OCI-LY1 (cell line): ENCODE results near the gene SULF2.

Experiments used
- H2AFZ ChIP-seq: fragments of 200-600 bp; sonication (generic), shearing (Covaris generic); 2 replicates; pipeline ENCODE4 v1.6.0; 2014; ENCODE audit warnings: antibody characterized with exemption, mild to moderate bottlenecking, low read length
- H3F3A ChIP-seq: fragments of 200-600 bp; sonication (generic), shearing (Covaris generic); 2 replicates; pipeline ENCODE4 v1.6.0; 2014; ENCODE audit warnings: mild to moderate bottlenecking, antibody characterized with exemption, low read length, moderate library complexity; ENCODE audit not compliant: insufficient read depth
- H3K27ac ChIP-seq: fragments of 200-600 bp; sonication (generic); 2 replicates; pipeline ENCODE4 v1.5.1; 2014; ENCODE audit warnings: low read length, mixed run types, mild to moderate bottlenecking, low read depth; ENCODE audit not compliant: poor library complexity, severe bottlenecking
- H3K27me3 ChIP-seq: fragments of 200-600 bp; sonication (generic); 2 replicates; pipeline ENCODE4 v1.6.0; 2014; ENCODE audit warnings: antibody characterized with exemption, mild to moderate bottlenecking, low read length, moderate library complexity; ENCODE audit not compliant: insufficient read depth
- H3K36me3 ChIP-seq: fragments of 200-600 bp; sonication (generic); 2 replicates; pipeline ENCODE4 v1.6.1; 2014; ENCODE audit warnings: mild to moderate bottlenecking, antibody characterized with exemption, low read length, moderate library complexity, mixed read lengths; ENCODE audit not compliant: insufficient read depth
- H3K4me1 ChIP-seq: fragments of 200-600 bp; sonication (generic); 2 replicates; pipeline ENCODE4 v1.5.1; 2014; ENCODE audit warnings: mild to moderate bottlenecking, low read length, moderate library complexity; ENCODE audit not compliant: insufficient read depth, severe bottlenecking
- H3K4me2 ChIP-seq: fragments of 200-600 bp; sonication (generic), shearing (Covaris generic); 2 replicates; pipeline ENCODE4 v1.6.1; 2014; ENCODE audit warnings: low read length
- H3K4me3 ChIP-seq: fragments of 200-600 bp; sonication (generic); 2 replicates; pipeline ENCODE4 v1.5.1; 2014; ENCODE audit warnings: low read length, low read depth, mild to moderate bottlenecking, mixed read lengths; ENCODE audit not compliant: poor library complexity, severe bottlenecking
- H3K79me2 ChIP-seq: fragments of 200-600 bp; shearing (Covaris generic); 2 replicates; pipeline ENCODE4 v1.6.1; 2016; ENCODE audit warnings: mixed run types, low read length, mixed read lengths; ENCODE audit not compliant: insufficient read depth
- H3K9ac ChIP-seq: fragments of 200-600 bp; sonication (generic), shearing (Covaris generic); 2 replicates; pipeline ENCODE4 v1.6.1; 2014; ENCODE audit warnings: mild to moderate bottlenecking, low read length, mixed read lengths
- H3K9me2 ChIP-seq: fragments of 200-600 bp; sonication (generic), shearing (Covaris generic); 2 replicates; pipeline ENCODE4 v1.6.1; 2014; ENCODE audit warnings: low read depth, mild to moderate bottlenecking, low read length, mixed read lengths
- H3K9me3 ChIP-seq: fragments of 200-600 bp; shearing (Covaris generic); 2 replicates; pipeline ENCODE4 v1.6.1; 2014; ENCODE audit warnings: low read length, mixed read lengths
- H4K20me1 ChIP-seq: fragments of 200-600 bp; sonication (generic), shearing (Covaris generic); 2 replicates; pipeline ENCODE4 v1.6.0; 2016; ENCODE audit warnings: mild to moderate bottlenecking, low read length; ENCODE audit not compliant: insufficient read depth
- CTCF ChIP-seq: fragments of 200-600 bp; sonication (generic), shearing (Covaris generic); IDR thresholded peaks from 2 replicates; pipeline ENCODE4 v1.5.1; 2017; ENCODE audit warnings: mild to moderate bottlenecking, antibody characterized with exemption, low read length, moderate library complexity, mixed read lengths
- EZH2 ChIP-seq: fragments of 200-600 bp; sonication (generic), shearing (Covaris generic); IDR thresholded peaks from 2 replicates; pipeline ENCODE4 v1.8.0; 2017; ENCODE audit warnings: borderline replicate concordance, mixed run types, mild to moderate bottlenecking, antibody characterized with exemption, low read length, moderate library complexity, mixed read lengths

The SULF2 gene

DNA sequence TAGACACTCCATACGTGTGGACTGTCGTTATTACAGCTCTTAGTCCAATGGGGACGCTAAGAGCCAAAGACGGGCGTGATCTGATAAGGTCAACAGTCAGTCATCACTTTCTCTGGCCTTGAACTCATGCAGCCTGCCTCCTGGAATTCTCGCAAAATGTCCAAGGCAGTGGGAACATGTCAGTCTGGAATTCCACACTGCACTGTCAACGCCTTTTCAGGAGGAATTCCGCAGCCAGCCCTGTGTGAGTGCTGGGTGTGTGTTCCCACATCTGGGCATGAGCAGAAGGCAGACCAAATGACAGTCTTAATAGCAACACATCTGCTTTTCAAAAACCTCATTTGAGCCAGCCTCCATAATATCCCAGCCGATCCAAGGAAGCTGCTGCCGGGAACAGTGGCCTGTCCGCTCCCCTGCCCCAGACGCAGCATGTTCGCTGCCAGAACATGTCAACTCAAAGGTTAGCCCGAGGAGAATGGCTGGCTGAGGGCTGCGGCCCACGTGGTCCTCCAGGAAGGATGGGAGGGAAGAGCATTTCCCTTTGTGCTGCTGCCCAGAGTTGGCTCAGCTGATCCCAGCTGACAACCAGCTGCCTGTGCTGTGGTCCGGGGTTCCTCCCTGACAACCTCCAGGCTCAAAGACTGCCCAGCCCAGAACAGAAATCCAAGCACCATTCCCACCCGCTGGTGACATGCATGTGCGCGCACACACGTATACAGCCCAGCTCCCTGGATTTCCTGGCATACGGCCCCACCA lies 103.1 kb downstream of the SULF2 start:
- no peaks in the 10 kb centered on the region for H3K4me1 ChIP-seq
- no peaks in the 10 kb centered on the region for H3F3A ChIP-seq
- H3K27me3 ChIP-seq: peaks cover 5% of the 10 kb centered on the region
- no peaks in the 10 kb centered on the region for H3K9me2 ChIP-seq
- H3K9me3 ChIP-seq: no peaks in the 10 kb centered on the region
- no peaks in the 10 kb centered on the region for H4K20me1 ChIP-seq
- no peak overlapping the region for H3K27ac ChIP-seq
- H3K4me3 ChIP-seq: no peak overlapping the region
- no peak overlapping the region for H2AFZ ChIP-seq
- TF ChIP-seq EZH2 (no peak), CTCF (no peak)
- no peak overlapping the region for H3K4me2 ChIP-seq
- H3K79me2 ChIP-seq: no peaks in the 10 kb centered on the region
- no peak overlapping the region for H3K9ac ChIP-seq
- no peaks in the 10 kb centered on the region for H3K36me3 ChIP-seq

GRCh38 chr20:47680804-47681529 lies 104.3 kb downstream of the SULF2 start:
- H3K27me3 ChIP-seq: peaks cover 5% of the 10 kb centered on the region
- no peaks in the 10 kb centered on the region for H3K9me2 ChIP-seq
- H3K4me2 ChIP-seq: no peak overlapping the region
- H3F3A ChIP-seq: no peaks in the 10 kb centered on the region
- no peaks in the 10 kb centered on the region for H3K4me1 ChIP-seq
- no peaks in the 10 kb centered on the region for H3K9me3 ChIP-seq
- H3K79me2 ChIP-seq: no peaks in the 10 kb centered on the region
- H3K36me3 ChIP-seq: no peaks in the 10 kb centered on the region
- no peak overlapping the region for H3K9ac ChIP-seq
- H3K4me3 ChIP-seq: no peak overlapping the region
- TF ChIP-seq CTCF (no peak), EZH2 (no peak)
- no peaks in the 10 kb centered on the region for H4K20me1 ChIP-seq
- no peak overlapping the region for H3K27ac ChIP-seq
- no peak overlapping the region for H2AFZ ChIP-seq

DNA sequence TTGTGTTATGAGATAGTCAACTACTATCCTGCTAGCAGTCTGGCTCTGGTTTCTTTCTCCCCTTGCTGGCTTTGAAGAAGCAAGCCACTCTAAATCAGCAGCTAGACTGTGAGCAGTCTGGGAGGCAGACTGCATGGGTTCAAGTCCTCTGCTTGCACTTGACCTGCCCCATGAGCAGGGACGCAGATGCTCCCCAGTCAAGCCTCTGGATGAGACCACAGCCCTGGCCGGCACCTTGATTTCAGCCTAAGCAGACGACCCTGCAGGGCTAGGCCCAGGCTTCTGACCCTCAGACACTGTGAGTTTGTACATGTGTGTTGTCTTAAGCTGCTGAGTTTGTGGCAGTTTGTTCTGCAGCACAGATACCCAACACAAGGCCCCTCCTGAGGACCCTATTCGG lies 105.8 kb downstream of the SULF2 start:
- Histone ChIP-seq H4K20me1 (no peaks in the 10 kb centered on the region), H3K9me3 (no peaks in the 10 kb centered on the region), H3K9ac (no peak overlapping the region), H2AFZ (no peak overlapping the region), H3K4me1 (no peaks in the 10 kb centered on the region), H3F3A (no peaks in the 10 kb centered on the region), H3K27me3 (peaks cover 5% of the 10 kb centered on the region), H3K79me2 (no peaks in the 10 kb centered on the region), H3K36me3 (no peaks in the 10 kb centered on the region), H3K4me3 (no peak overlapping the region), H3K4me2 (no peak overlapping the region), H3K27ac (no peak overlapping the region), H3K9me2 (no peaks in the 10 kb centered on the region)
- no peak for TF ChIP-seq EZH2
- no peak for TF ChIP-seq CTCF
